Lung (tissue), 12 donors: ENCODE results near the gene FILIP1. TPM values are rescaled to one million over a fixed set of nuclear protein-coding genes. Genes with fewer than 3 reads are reported as not detected.

Source experiments
- ATAC-seq: fragments of 200-7000 bp; cut with Tn5 transposase; one replicate; pipeline ENCODE4 v1.9.1; 2020; ENCODE audit warnings: moderate number of reproducible peaks; ENCODE audit not compliant: insufficient read depth, low FRiP score
- DNase-seq, 3 donors: peaks; one replicate each; pipeline ENCODE4 v3.0.0-alpha.2; 2013 to 2017
- H3K27ac ChIP-seq, 2 donors: one replicate each; pipeline ENCODE4 v1.5.1; 2013; ENCODE audit warnings: mild to moderate bottlenecking in 2 of 2, moderate library complexity in 2 of 2, control low read depth in 1 of 2, inconsistent platforms in 1 of 2, low read depth in 1 of 2, low read length in 1 of 2
- H3K27me3 ChIP-seq, 3 donors: one replicate each; pipeline ENCODE4 v1.5.1; 2013; ENCODE audit warnings: low read length in 2 of 3; ENCODE audit not compliant: control insufficient read depth in 3 of 3, insufficient read depth in 3 of 3
- H3K36me3 ChIP-seq, 4 donors: one replicate each; pipeline ENCODE4 v1.5.1; 2013; ENCODE audit warnings: low read length in 4 of 4, mild to moderate bottlenecking in 1 of 4, moderate library complexity in 1 of 4; ENCODE audit not compliant: control insufficient read depth in 4 of 4, insufficient read depth in 4 of 4
- H3K4me1 ChIP-seq, 5 donors: one replicate each; pipeline ENCODE4 v1.5.1; 2013; ENCODE audit warnings: low read length in 5 of 5, mild to moderate bottlenecking in 2 of 5, moderate library complexity in 1 of 5; ENCODE audit not compliant: control insufficient read depth in 5 of 5, insufficient read depth in 5 of 5
- H3K4me3 ChIP-seq: one replicate; pipeline ENCODE4 v1.5.1; 2013; ENCODE audit warnings: mild to moderate bottlenecking, control low read depth, moderate library complexity
- H3K9ac ChIP-seq, 2 donors: one replicate each; pipeline ENCODE4 v1.5.1; 2013; ENCODE audit warnings: low read length in 2 of 2, control low read depth in 1 of 2; ENCODE audit not compliant: insufficient read depth in 1 of 2
- H3K9me3 ChIP-seq, 4 donors: one replicate each; pipeline ENCODE4 v1.5.1; 2013; ENCODE audit warnings: low read length in 3 of 4, mild to moderate bottlenecking in 1 of 4, moderate library complexity in 1 of 4; ENCODE audit not compliant: control insufficient read depth in 4 of 4, insufficient read depth in 3 of 4
- WGBS, 2 donors: extraction: QIAGEN DNeasy Blood & Tissue Kit; methylation state at CpG; one replicate each; pipeline ENCODE4 v1.1.7; 2013; 5-methylcytosine and 5-hydroxymethylcytosine counted together
- polyA plus RNA-seq, 2 donors: library from polyadenylated mRNA; stranded (reverse); fragments of 200-250 nt; gene quantifications; one replicate each; pipeline ENCODE4 v1.2.1, GENCODE V29; 2013
- total RNA-seq, 2 donors: library from RNA; depleted of rRNA in 1 of 2; stranded (reverse); fragments of >200 nt in 1 of 2; gene quantifications; one replicate each; pipeline ENCODE4 v1.2.1, GENCODE V29; 2014 to 2021
- TF ChIP-seq, protein P1 (sequence below): IDR thresholded peaks from 2 replicates; pipeline ENCODE4 v1.5.1; 2012; ENCODE audit warnings: mild to moderate bottlenecking; ENCODE audit errors: control extremely low read depth, extremely low read depth
- donor health status: control.
- donor health status: control.
- donor health status: Bipolar disorder and iron deficiency.
- donor health status: healthy.
- donor health status: DM: yes; HTN: yes; CAD: no.

FILIP1 gene
- total and polyA plus RNA-seq, 4 donors: 5.6 to 24.1 (median 11.1) TPM

GRCh38 chr6:75281653-75282052 is 211.9 kb downstream of the FILIP1 start:
- peaks cover 0 to 48% (median 23%) of the 10 kb centered on the region in 5 donors for H3K4me1 ChIP-seq

DNA sequence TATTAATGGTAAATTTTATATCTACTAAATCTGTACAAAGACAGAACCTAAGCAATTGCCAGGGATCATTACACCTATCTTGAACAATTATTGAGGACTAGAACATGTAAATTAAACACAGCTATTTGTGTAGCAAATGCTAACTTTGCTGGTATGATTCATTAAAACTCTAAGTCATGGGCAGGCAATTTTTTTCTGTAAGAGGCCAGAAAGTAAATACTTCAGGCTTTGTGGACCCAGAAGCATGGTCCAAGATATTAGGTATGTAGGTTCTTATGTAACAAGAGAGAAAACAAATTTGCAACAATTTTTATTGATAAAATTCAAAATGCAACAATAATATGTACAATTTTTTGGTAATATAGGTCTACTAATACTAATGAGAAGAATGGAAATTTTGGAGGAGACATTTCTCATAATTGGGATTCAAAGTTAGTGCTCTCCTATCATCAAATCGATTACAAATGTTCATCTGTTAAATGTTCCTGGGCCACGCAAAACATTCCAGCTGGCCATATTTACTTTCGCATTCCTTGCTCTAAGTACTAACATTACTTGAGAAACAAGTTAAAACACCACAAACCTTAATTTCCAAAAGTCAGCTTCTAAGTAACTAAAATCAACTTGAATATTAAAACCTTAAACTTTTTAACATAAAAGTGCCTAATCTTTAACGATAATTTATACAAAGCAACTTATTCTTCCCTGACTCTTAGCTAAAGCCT is 213.3 kb downstream of the FILIP1 start:
- Histone ChIP-seq H3K27me3 (no peaks in the 10 kb centered on the region), H3K9me3 (no peaks in the 10 kb centered on the region), H3K4me1 (peaks cover 0 to 38% (median 23%) of the 10 kb centered on the region in 5 donors), H3K36me3 (peaks cover 0 to 4% (median 1%) of the 10 kb centered on the region in 4 donors), H3K4me3 (no peak overlapping the region), H3K9ac (no peak overlapping the region), H3K27ac (no peak overlapping the region)
- ATAC-seq (no peak), DNase-seq (peak in 1 of 3 donors; percentile 43)
- WGBS, 2 donors: 64 to 82% methylated on average over 4 of the region's 4 CpGs
- TF ChIP-seq, protein P1, sequence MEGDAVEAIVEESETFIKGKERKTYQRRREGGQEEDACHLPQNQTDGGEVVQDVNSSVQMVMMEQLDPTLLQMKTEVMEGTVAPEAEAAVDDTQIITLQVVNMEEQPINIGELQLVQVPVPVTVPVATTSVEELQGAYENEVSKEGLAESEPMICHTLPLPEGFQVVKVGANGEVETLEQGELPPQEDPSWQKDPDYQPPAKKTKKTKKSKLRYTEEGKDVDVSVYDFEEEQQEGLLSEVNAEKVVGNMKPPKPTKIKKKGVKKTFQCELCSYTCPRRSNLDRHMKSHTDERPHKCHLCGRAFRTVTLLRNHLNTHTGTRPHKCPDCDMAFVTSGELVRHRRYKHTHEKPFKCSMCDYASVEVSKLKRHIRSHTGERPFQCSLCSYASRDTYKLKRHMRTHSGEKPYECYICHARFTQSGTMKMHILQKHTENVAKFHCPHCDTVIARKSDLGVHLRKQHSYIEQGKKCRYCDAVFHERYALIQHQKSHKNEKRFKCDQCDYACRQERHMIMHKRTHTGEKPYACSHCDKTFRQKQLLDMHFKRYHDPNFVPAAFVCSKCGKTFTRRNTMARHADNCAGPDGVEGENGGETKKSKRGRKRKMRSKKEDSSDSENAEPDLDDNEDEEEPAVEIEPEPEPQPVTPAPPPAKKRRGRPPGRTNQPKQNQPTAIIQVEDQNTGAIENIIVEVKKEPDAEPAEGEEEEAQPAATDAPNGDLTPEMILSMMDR: no peak

More at GRCh38 chr6:75281653-75282052, 211.9 kb downstream of the FILIP1 start:
- ATAC-seq: no peak
- Histone ChIP-seq H3K9me3 (no peaks in the 10 kb centered on the region), H3K27ac (no peak overlapping the region), H3K36me3 (peaks cover 0 to 4% (median 0%) of the 10 kb centered on the region in 4 donors), H3K9ac (peak overlapping the region; percentile 4 to 30), H3K4me3 (no peak overlapping the region), H3K27me3 (no peaks in the 10 kb centered on the region)
- DNase-seq: no peak
- TF ChIP-seq, protein P1: no peak

- ATAC-seq: no peak
- Histone ChIP-seq H3K4me3 (no peak overlapping the region), H3K9me3 (no peaks in the 10 kb centered on the region), H3K27ac (no peak overlapping the region), H3K9ac (no peak overlapping the region), H3K36me3 (peaks cover 0 to 4% (median 1%) of the 10 kb centered on the region in 4 donors), H3K4me1 (peaks cover 0 to 38% (median 23%) of the 10 kb centered on the region in 5 donors), H3K27me3 (no peaks in the 10 kb centered on the region)
- no peak for DNase-seq
- 70 to 73% methylated on average over 2 of the region's 2 CpGs for WGBS, 2 donors
- TF ChIP-seq, protein P1: no peak
Measured at GRCh38 chr6:75279418-75279817, 214.2 kb downstream of the FILIP1 start.
